Stomach (tissue), 9 donors: Measurements from ENCODE around the gene NPHP4. TPM values are rescaled to one million over a fixed set of nuclear protein-coding genes. Genes with fewer than 3 reads are reported as not detected.
A peak's percentile ranks its signal among the peaks of the same experiment; 100 is the strongest.

Experiments used
- DNase-seq, 2 donors: peaks; one replicate each; pipeline versions ENCODE4 v3.0.0 to v3.0.0-alpha.2; 2013 to 2019
- H3K27ac ChIP-seq, 5 donors: fragments of 200-600 bp in 4 of 5; sonication (generic) in 4 of 5; one replicate each; pipeline ENCODE4 v1.5.1; 2013 to 2019; ENCODE audit warnings: mild to moderate bottlenecking in 1 of 5, moderate library complexity in 1 of 5
- H3K27me3 ChIP-seq, 3 donors: fragments of 200-600 bp; sonication (generic); one replicate each; pipeline ENCODE4 v1.5.1; 2017 to 2019; ENCODE audit warnings: mixed run types in 1 of 3
- H3K36me3 ChIP-seq, 4 donors: fragments of 200-600 bp; sonication (generic); 1 replicate in 3 of 4; 2 replicates in 1 of 4; pipeline ENCODE4 v1.5.1; 2016 to 2019
- H3K4me1 ChIP-seq, 4 donors: fragments of 200-600 bp; sonication (generic); one replicate each; pipeline ENCODE4 v1.5.1; 2016 to 2019
- H3K4me3 ChIP-seq, 4 donors: fragments of 200-600 bp; sonication (generic) in 3 of 4; one replicate each; pipeline ENCODE4 v1.5.1; 2016 to 2019; ENCODE audit warnings: mild to moderate bottlenecking in 1 of 4
- H3K9me3 ChIP-seq, 4 donors: fragments of 200-600 bp; sonication (generic); one replicate each; pipeline ENCODE4 v1.5.1; 2016 to 2019
- EP300 ChIP-seq: sonication (generic); formaldehyde crosslinking; IDR thresholded peaks from one replicate; pipeline ENCODE4 v1.6.1; 2017; ENCODE audit warnings: antibody characterized with exemption
- POLR2A ChIP-seq, 4 donors: fragments of 450-650 bp; IDR thresholded peaks; one replicate each; pipeline ENCODE4 v1.6.1; 2016; ENCODE audit warnings: antibody characterized with exemption in 4 of 4, control low read depth in 2 of 4, mild to moderate bottlenecking in 1 of 4, moderate library complexity in 1 of 4
- POLR2AphosphoS5 ChIP-seq, 3 donors: sonication (generic); formaldehyde crosslinking; IDR thresholded peaks; one replicate each; pipeline ENCODE4 v1.6.1; 2016; ENCODE audit warnings: antibody characterized with exemption in 3 of 3
- WGBS, 5 donors: extraction: QIAGEN DNeasy Blood & Tissue Kit in 3 of 5; methylation state at CpG; one replicate each; pipeline versions ENCODE4 v1.1.5 to v1.1.7; 2013 to 2018; 5-methylcytosine and 5-hydroxymethylcytosine counted together
- intact Hi-C: fragments of 100-400 bp; cut with DNase I; formaldehyde crosslinking; loops from one replicate; pipeline ENCODE4 v1.15.1; 2023; ENCODE audit warnings: low total_unique reads
- polyA plus RNA-seq, 3 donors: library from polyadenylated mRNA; stranded (reverse); fragments of 200-250 nt; gene quantifications; one replicate each; pipeline ENCODE4 v1.2.3, GENCODE V29; 2013
- total RNA-seq, 5 donors: library from RNA; depleted of rRNA; stranded (reverse); fragments of >200 nt; gene quantifications; one replicate each; pipeline versions ENCODE4 v1.1.0 to v1.2.3, GENCODE V29; 2014 to 2016
- TF ChIP-seq, protein P1 (sequence below), 7 experiments: fragments of 450-650 bp in 4 of 7; fragments of 200-600 bp in 3 of 7; sonication (generic) in 3 of 7; IDR thresholded peaks; one replicate each; pipeline ENCODE4 v1.5.1; 2016 to 2019; ENCODE audit warnings: antibody characterized with exemption in 7 of 7, control low read depth in 2 of 7, mild to moderate bottlenecking in 1 of 7
- donor health status: healthy with polysubstance abuse.
- donor health status: Bipolar disorder and iron deficiency.
- donor health status: healthy.

Gene NPHP4
- total and polyA plus RNA-seq, 8 donors, result 1.9 to 29.7 (median 7.3) TPM

DNA sequence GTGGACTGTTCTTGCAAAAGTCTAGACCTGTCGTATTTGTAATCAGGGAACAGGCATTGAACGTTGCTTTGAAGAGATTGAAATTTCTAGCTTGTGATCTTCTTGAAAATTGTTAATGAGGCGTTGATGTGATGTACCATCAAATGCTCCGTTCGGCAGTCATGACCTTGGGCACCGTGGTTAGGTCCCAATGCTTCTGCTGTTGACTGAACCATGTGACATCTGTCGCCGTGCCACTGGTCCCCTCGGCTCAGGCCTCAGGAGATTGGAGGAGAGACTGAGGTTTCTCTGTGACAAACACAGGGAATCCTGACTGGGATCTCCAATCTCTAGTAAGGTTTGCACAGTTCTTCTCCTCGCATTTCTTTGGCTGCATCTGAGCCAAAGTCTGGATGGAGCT, 35.4 kb upstream of the NPHP4 start:
- intact Hi-C loops, result no loop called here
- 50 to 74% (median 65%) methylated on average over 10 of the region's 10 CpGs for WGBS, 5 donors
- no peak for TF ChIP-seq POLR2A (IDR thresholded peaks at IDR 0.05)
- TF ChIP-seq, protein P1, sequence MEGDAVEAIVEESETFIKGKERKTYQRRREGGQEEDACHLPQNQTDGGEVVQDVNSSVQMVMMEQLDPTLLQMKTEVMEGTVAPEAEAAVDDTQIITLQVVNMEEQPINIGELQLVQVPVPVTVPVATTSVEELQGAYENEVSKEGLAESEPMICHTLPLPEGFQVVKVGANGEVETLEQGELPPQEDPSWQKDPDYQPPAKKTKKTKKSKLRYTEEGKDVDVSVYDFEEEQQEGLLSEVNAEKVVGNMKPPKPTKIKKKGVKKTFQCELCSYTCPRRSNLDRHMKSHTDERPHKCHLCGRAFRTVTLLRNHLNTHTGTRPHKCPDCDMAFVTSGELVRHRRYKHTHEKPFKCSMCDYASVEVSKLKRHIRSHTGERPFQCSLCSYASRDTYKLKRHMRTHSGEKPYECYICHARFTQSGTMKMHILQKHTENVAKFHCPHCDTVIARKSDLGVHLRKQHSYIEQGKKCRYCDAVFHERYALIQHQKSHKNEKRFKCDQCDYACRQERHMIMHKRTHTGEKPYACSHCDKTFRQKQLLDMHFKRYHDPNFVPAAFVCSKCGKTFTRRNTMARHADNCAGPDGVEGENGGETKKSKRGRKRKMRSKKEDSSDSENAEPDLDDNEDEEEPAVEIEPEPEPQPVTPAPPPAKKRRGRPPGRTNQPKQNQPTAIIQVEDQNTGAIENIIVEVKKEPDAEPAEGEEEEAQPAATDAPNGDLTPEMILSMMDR (IDR thresholded peaks at IDR 0.05), result no peak
- TF ChIP-seq EP300, result no peak
- no peak for TF ChIP-seq POLR2AphosphoS5 (IDR thresholded peaks at IDR 0.05)
- Histone ChIP-seq H3K27ac (peak overlapping the region in 4 of 5 donors; percentile 6 to 81 (median 50)), H3K4me1 (peaks cover 0 to 26% (median 2%) of the 10 kb centered on the region in 4 donors), H3K27me3 (peaks cover 0 to 47% (median 0%) of the 10 kb centered on the region in 3 donors), H3K4me3 (peak overlapping the region in 3 of 4 donors; percentile 32 to 45 (median 41)), H3K9me3 (no peaks in the 10 kb centered on the region), H3K36me3 (peaks cover 0 to 5% (median 0%) of the 10 kb centered on the region in 4 donors)
- DNase-seq, result no peak

DNA sequence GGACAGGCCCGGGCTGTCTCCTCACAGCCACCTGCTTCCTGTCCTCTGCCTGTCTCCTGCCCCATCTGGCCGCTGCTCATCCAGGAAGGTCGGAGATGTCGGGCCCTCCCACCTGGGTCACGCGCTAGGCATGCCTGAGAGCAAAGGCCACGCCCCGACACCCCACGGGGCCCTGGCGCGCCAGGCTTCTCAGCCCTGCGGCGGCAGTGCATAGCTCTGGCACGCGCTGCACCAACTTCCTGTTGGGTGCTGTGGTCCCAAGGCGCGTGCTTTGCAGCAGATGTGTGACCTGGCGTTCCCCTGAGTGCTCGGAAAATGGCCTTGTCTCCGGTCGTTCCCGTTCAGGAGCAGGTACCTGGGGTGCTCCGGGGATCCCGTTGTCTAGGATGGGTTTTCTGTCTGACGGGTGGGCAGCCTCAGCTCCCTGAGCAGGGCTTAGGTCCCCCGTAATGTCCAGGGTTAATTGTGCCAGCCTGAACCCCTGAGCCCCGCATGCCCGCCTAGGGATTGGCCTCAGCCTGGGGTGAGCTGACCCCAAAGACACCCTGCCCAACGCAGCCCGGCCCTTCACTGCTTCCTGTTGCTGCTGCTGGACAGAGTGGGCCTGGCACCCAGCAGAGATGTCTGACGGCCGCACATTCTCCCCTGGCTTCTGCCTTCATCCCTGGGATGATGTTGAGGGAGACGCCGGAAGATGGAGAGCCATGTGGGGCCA, 34.0 kb upstream of the NPHP4 start:
- WGBS, 5 donors, result 23 to 42% (median 25%) methylated on average over 8 to 34 of the region's 34 CpGs
- intact Hi-C loops, result no loop called here
- peak overlapping the region in 4 of 5 donors; percentile 3 to 81 (median 59) for H3K27ac ChIP-seq

DNA sequence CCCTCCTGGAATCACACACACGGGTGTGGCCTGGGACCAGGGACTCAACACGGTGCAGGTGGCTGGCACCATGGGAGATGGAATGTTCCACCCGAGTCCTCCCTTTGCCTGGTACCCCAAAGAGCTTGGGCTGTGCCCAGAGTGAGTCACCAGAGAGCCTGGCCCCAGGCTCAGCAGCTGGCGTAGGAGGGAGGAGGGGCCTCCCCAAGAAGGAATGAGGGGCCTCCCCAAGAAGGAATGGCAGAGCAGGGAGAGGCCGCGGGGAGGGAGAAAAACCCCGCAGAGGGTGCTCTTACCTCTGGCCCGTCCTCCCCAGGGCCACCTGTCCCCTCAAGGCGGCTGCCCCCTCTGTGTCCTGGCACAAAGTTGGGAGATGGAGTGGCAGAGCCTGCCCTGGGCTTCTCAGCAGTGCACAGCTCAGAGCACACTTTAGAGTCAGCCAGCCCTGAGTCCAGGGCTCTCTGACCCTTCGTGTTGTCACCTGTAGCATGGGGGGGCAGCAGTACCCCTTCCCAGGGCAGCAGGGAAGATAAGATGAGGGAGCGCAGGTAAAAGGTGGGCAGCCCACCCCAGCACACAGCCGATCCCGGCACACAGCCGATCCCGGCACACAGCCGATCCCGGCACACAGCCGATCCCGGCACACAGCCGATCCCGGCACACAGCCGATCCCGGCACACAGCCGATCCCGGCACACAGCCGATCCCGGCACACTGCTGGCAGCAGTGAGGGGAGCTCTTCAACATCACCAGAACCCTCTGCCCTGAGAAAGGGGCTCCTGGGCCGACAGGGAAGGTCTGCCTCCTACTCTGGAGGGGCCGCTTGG, 33.3 kb upstream of the NPHP4 start:
- Histone ChIP-seq H3K4me3 (peak overlapping the region in 3 of 4 donors; percentile 32 to 45 (median 41)), H3K27ac (peak overlapping the region in 2 of 5 donors; percentile 77 to 81), H3K27me3 (peaks cover 0 to 39% (median 0%) of the 10 kb centered on the region in 3 donors), H3K9me3 (no peaks in the 10 kb centered on the region), H3K36me3 (peaks cover 0 to 5% (median 0%) of the 10 kb centered on the region in 4 donors), H3K4me1 (peaks cover 0 to 26% (median 2%) of the 10 kb centered on the region in 4 donors)
- TF ChIP-seq POLR2A (IDR thresholded peaks at IDR 0.05), result no peak
- TF ChIP-seq POLR2AphosphoS5 (IDR thresholded peaks at IDR 0.05), result no peak
- TF ChIP-seq EP300, result no peak
- TF ChIP-seq, protein P1 (IDR thresholded peaks at IDR 0.05), result no peak
- WGBS, 5 donors, result 37 to 56% (median 52%) methylated on average over 11 to 29 of the region's 29 CpGs
- no peak for DNase-seq
- intact Hi-C loops, result no loop called here

More for the DNA sequence above, 34.0 kb upstream of the NPHP4 start:
- Histone ChIP-seq H3K27me3 (peaks cover 0 to 44% (median 0%) of the 10 kb centered on the region in 3 donors), H3K4me3 (peak overlapping the region; percentile 16 to 45 (median 36)), H3K4me1 (peaks cover 0 to 26% (median 2%) of the 10 kb centered on the region in 4 donors), H3K36me3 (peaks cover 0 to 5% (median 0%) of the 10 kb centered on the region in 4 donors), H3K9me3 (no peaks in the 10 kb centered on the region)
- peak; percentile 79 to 86 for DNase-seq
- no peak for TF ChIP-seq POLR2A (IDR thresholded peaks at IDR 0.05)
- peak; percentile 4 to 57 (median 51) for TF ChIP-seq POLR2AphosphoS5 (IDR thresholded peaks at IDR 0.05)

GRCh38 chr1:6024376-6024775, 32.2 kb upstream of the NPHP4 start:
- TF ChIP-seq POLR2A (IDR thresholded peaks at IDR 0.05), result no peak
- TF ChIP-seq, protein P1 (IDR thresholded peaks at IDR 0.05), result no peak
- no peak for TF ChIP-seq POLR2AphosphoS5 (IDR thresholded peaks at IDR 0.05)
- no peak for TF ChIP-seq EP300
- Histone ChIP-seq H3K9me3 (no peaks in the 10 kb centered on the region), H3K4me3 (no peak overlapping the region), H3K4me1 (peaks cover 0 to 18% (median 2%) of the 10 kb centered on the region in 4 donors), H3K27ac (no peak overlapping the region), H3K27me3 (peaks cover 0 to 39% (median 0%) of the 10 kb centered on the region in 3 donors), H3K36me3 (peaks cover 0 to 3% (median 0%) of the 10 kb centered on the region in 4 donors)
- DNase-seq, result no peak
- intact Hi-C loops, result no loop called here
- WGBS, 5 donors, result 73 to 85% (median 81%) methylated on average over 6 of the region's 6 CpGs
